GM21447 (cell line): ENCODE results near the gene NOS1.
"Not testable (repeated sequence)": the region's sequence is repeated elsewhere in the genome, so short reads cannot be mapped to it uniquely, and the experiment has no call there.

ENCODE experiments used
- ATAC-seq: cut with Tn5 transposase; IDR thresholded peaks from one replicate; pipeline ENCODE4 v1.9.1; 2021; ENCODE audit not compliant: unreplicated experiment

NOS1 gene

DNA sequence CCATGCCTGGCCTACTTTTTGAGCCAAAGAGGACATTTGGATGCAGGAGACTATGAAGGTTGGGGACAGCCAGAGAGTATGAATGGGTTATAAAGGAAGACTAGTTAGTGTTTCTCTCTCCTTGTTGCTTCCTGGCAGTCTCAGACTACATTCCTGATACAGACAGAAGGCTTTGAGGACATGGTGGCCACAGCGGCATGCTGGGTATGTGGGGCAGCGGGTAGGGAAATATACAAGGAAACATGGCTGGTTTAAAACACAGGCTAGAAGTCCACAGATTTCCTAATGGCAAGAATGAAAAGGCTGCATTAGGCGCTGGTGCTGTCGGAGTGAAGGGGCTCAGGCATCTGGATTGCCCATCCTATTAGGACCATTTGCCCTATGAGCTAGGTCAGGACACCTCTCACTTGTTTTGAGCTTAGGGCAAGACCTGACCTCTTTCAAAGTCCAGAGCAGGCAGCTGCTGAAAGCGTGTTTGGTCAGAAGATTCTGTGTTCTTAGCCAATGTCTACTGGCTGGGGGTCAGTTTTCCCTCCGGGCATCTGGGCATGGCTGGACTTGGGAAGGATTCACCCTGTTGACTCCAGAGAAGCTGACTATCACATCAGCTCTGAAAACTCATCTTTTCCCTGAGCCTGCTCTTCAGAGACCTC, 151.0 kb downstream of the NOS1 start:
- no peak for ATAC-seq

- ATAC-seq, result no peak
These were observed 151.8 kb downstream of the NOS1 start for GRCh38 chr12:117209626-117210025.

DNA sequence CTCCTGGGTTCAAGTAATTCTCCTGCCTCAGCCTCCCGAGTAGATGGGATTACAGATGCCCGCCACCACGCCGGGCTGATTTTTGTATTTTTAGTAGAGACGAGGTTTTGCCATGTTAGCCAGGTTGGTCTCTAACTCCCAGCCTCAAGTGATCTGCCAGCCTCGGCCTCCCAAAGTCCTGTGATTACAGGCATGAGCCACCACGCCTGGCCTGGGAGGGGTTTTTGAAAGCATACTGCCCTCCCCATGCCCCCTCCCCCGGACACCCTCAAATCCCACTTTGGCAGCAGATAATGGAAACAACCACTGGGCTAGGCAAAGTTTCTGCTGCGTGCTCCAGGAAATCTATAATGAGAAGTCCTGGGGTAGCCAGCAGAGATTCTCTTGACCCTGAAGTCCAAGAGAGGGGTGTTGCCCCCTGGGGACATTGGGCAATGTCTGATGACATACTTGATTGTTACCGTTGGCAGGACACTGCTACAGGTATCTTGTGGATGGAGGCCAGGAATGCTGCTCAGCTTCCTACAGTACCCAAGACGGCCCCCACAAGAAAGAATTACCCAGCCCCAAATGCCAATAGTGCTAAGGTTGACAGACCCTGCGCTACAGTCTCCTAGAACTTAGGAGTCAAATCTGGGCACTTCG, 152.5 kb downstream of the NOS1 start:
- no peak for ATAC-seq

GRCh38 chr12:117208206-117208605, 153.2 kb downstream of the NOS1 start:
- ATAC-seq, result no peak

DNA sequence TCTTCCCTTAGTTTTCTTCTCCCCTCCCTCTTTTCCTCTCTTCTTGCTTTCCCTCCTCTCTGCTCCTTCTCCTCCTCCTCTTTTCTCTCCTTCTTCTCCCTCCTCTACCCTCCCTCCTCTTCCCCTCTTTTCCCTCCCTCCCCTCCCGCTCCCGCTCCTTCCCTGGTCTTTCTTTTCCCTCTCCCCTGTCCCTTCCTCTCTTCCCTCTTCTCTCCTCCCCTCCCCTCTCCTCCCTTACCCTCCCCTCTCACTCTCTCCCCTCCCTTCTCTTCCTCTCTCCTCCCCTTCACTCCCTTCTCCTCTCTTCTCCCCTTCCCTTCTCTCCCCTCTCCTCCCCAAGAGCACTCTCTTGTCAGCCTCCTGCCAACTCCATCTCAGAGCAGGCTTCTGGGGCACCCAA, 153.8 kb downstream of the NOS1 start:
- no peak for ATAC-seq

DNA sequence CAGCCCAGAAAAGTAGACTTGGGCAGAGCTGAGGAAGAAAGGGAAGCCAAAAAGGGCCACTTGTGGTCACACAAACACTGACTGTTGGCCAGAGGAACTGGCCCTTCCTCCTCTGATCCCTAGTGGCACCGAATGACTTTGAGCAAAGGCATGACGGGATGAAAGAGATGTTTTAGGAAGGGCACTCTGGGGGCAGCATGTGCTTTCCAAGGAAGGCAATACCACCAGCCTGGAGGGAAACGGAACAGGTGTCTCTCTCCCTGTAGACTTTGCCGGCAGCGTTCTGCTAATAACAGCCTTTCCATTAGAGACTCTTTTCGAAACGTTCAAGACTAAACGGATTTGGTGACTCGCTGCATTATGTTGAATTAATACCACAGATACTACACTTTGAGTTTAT, 158.9 kb downstream of the NOS1 start:
- ATAC-seq, result no peak

GRCh38 chr12:117202033-117202432, 159.4 kb downstream of the NOS1 start:
- ATAC-seq, result no peak

DNA sequence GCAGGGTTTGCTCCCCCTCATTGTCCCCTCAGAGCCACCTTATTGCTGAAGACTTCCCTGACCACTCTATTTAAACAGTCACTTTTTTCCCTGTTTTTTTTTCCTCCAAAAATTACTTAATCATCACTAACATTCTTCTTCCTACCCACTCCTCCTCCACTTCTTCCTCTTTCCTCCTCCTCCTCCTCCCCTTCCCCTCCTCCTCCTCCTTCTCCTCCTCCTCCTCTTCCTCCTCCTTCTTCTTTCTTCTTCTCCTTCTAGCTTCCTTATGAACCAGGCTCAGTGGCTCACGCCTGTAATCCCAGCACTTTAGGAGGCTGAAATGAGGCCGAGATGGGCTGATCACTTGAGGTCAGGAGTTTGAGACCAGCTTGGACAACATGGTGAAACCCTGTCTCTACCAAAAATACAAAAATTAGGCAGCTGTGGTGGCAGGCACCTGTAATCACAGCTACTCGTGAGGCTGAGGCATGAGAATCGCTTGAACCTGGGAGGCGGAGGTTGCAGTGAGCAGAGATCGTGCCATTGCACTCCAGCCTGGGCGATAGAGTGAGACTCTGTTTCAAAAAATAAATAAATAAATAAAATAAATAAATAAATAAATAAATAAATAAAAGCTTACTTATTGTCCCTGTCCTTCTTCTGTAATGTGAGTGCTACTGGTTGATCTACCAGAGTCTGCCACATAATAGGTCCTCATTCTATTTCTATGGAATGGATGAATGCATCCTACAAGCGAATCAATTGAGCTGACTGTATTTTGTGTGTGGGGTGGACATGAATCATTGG, 161.3 kb downstream of the NOS1 start:
- not testable (repeated sequence) for ATAC-seq

DNA sequence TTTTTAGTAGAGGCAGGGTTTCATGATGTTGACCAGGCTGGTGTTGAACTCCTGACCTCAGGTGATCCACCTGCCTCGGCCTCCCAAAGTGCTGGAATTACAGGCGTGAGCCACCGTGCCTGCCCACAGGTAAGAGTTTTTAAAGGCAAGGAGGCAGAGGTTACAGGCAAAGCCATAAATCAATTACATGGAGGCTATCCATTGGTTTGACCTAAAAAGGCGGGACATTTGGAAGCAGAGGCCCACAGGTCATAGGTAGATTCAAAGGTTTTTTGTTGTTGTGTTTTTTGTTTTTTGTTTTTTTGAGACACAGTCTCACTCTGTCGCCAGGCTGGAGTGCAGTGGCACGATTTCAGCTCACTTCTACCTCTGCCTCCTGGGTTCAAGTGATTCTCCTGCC, 165.1 kb downstream of the NOS1 start:
- not testable (repeated sequence) for ATAC-seq

DNA sequence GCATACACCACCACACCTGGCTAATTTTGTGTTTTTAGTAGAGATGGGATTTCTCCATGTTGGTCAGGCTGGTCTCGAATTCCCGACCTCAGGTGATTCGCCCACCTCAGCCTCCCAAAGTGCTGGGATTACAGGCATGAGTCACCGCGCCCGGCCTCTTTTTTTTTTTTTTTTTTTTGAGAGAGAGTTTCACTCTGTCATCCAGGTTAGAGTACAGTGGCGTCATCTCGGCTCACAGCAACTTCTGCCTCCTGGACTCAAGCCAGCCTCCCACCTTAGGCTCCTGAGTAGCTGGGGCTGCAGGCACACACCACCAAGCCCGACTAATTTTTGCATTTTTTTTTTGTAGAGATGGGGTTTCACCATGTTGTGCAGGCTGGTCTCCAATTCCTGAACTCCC, 166.4 kb downstream of the NOS1 start:
- ATAC-seq, result not testable (repeated sequence)

DNA sequence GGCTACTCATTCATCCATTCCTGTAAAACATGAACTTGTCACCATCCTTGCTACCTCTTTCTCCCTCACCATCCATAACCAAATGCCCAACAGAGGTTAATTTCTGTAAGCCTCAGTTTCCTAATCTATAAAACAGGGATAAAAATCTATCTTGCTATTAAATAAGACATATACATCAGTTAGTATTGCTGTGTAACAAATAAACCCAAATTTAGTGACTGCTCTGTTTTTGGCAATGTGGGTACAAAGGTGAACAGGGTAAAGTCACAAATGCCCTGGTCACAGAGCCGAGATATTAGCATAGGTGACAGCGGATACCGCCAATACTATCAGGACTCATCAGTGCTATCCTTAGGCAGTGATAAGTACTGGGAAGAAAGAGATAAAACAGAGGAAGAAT, 167.5 kb downstream of the NOS1 start:
- no peak for ATAC-seq

DNA sequence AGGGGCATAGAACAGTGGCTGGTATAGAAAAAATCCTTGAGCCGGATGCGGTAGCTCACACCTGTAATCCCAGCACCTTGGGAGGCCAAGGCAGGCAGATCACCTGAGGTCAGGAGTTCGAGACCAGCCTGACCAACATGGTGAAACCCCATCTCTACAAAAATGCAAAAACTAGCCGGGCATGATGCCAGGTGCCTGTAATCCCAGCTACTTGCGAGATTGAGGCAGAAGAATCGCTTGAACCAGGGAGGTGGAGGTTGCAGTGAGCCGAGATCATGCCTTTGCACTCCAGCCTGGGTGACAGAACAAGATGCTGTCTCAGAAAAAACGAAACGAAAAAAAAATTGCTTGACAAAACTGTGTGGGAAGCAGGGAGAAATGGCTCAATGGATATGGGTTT, 168.8 kb downstream of the NOS1 start:
- ATAC-seq, result not testable (repeated sequence)

GRCh38 chr12:117192057-117192456, 169.4 kb downstream of the NOS1 start:
- no peak for ATAC-seq

DNA sequence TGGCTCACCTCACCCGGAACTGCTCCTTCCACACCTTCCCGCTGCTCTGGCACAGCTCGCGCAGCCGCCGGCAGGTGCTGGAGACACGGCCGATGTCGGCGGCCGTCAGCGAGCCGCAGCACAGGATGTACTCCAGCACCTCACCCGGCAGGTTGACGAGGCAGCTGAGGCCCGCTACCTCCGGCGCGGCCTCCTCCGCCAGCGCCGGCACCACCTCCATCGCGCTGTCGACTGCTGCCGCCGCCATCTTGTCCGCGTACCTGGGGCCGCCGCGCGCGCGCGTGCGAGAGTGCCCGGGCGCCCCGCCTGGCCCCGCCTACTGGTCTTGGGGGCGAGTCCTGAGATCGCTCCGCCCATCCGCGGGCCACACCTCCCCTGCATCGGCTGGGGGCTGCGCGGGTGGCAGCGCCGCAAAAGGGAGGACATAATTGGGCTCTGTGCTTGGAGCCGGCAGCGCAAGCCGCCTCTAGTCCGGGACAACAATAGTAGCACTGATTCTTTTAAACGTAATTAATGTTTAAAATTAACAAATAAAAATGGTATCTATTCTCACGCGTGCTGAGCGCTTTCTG, 171.1 kb downstream of the NOS1 start, which contains the start of gene FBXO21:
Gene FBXO21 (minus strand): TSS at position 261 of the 572 bp plus-strand sequence. CDS start 14 bp downstream, at position 247.
- peak; percentile 86 for ATAC-seq

- ATAC-seq, result peak; percentile 34
These were observed 171.7 kb downstream of the NOS1 start for GRCh38 chr12:117189725-117190209.

GRCh38 chr12:117188961-117189724, 172.3 kb downstream of the NOS1 start:
- ATAC-seq, result no peak

DNA sequence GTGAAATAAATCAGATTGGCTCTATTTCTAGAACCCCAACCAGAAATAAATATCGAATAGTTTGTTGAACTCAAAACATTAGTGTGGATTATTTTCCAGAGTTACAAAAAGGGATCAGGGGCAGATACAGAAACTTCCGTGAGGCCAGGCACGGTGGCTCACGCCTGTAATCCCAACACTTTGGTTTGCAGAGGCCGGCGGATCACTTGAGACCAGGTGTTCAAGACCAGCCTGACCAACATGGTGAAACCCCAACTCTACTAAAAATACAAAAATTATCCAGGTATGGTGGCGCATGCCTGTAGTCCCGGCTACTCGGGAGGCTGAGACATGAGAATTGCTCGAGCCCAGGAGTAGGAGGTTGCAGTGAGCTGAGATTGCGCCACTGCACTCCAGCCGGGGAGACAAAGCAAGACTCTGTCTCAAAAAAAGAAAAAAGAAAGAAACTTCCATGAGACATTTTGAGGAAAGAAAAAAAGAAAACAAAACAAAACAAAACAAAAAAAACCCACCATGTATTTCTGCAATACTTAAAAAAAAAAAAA, 173.2 kb downstream of the NOS1 start:
- no peak for ATAC-seq

GRCh38 chr12:117187421-117187820, 174.0 kb downstream of the NOS1 start:
- ATAC-seq, result no peak

- ATAC-seq, result no peak
These were observed 178.6 kb downstream of the NOS1 start for GRCh38 chr12:117182866-117183265.

DNA sequence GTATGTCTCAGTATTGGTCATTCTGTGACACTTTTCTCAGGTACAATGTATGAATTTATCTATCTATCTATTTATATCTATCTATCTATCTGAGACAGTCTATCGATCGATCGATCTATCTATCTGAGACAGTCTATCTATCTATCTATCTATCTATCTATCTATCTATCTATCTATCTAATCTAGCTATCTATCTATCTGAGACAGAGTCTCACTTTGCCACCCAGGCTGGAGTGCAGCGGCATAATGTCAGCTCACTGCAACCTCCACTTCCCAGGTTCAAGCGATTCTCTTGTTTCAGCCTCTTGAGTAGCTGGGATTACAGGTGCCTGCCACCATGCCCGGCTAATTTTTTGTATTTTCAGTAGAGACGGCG, 180.0 kb downstream of the NOS1 start:
- not testable (repeated sequence) for ATAC-seq
